GM12878 (cell line): ENCODE measurements around the gene DNAH11. TPM values are rescaled to one million over a fixed set of nuclear protein-coding genes. Genes with fewer than 3 reads are reported as not detected.

Experiments
- ATAC-seq: fragments of 200-7000 bp; cut with Tn5 transposase; 3 replicates; pipeline ENCODE4 v1.9.1; 2020; ENCODE audit warnings: mild to moderate bottlenecking, moderate library complexity
- BruUV-seq: library from RNA; stranded (reverse); fragments of 400-500 nt; replicated peaks from 2 replicates; lab custom pipeline; 2021; lab: Mats Ljungman, UMichigan
- CTCF ChIA-PET: fragments of 300-600 bp; sonication (Branson Sonifier 250); formaldehyde crosslinking; extraction: SDS; loops from one replicate; lab custom pipeline; 2021; ENCODE audit warnings: inconsistent platforms; lab: Yijun Ruan, JAX
- POLR2A ChIA-PET: fragments of 350-600 bp; formaldehyde crosslinking; extraction: SDS; loops from one replicate; lab custom pipeline; 2021; ENCODE audit warnings: inconsistent platforms; lab: Charles Lee
- RAD21 ChIA-PET: fragments of 300-600 bp; sonication (Branson Sonifier 250); formaldehyde crosslinking; loops from one replicate; lab custom pipeline; 2023; ENCODE audit warnings: antibody characterized with exemption; ENCODE audit not compliant: unreplicated experiment; lab: Charles Lee
- SMC1A ChIA-PET: fragments of 300-600 bp; sonication (Branson Sonifier 250); formaldehyde crosslinking; loops from one replicate; lab custom pipeline; 2023; ENCODE audit not compliant: unreplicated experiment, uncharacterized antibody; lab: Charles Lee
- DNase-seq: peaks from one replicate; pipeline ENCODE4 v3.0.0-alpha.2; 2011; ENCODE audit warnings: low read depth, low spot score
- FAIRE-seq: peaks from 3 replicates; lab custom pipeline; 2011; peaks lifted over from hg19 to GRCh38; lab: Jason Lieb, UNC
- H2AFZ ChIP-seq: 2 replicates; pipeline ENCODE4 v1.6.0; 2011; ENCODE audit warnings: low read depth, low read length, control low read depth; ENCODE audit not compliant: control insufficient read depth
- H3K27ac ChIP-seq: 2 replicates; pipeline ENCODE4 v1.5.1; 2011; ENCODE audit warnings: control low read depth; ENCODE audit not compliant: control insufficient read depth, insufficient read depth
- H3K27me3 ChIP-seq, 2 experiments: replicated peaks in 1 of 2; 2 replicates each; pipeline versions ENCODE4 v1.6.0 to v1.6.1; 2011; ENCODE audit warnings: low read length in 1 of 2; ENCODE audit not compliant: control insufficient read depth in 2 of 2, insufficient read depth in 2 of 2
- H3K36me3 ChIP-seq, 2 experiments: 2 replicates each; pipeline ENCODE4 v1.5.1; 2011; ENCODE audit warnings: low read length in 1 of 2; ENCODE audit not compliant: control insufficient read depth in 2 of 2, insufficient read depth in 2 of 2
- H3K4me1 ChIP-seq: 2 replicates; pipeline ENCODE4 v1.6.1; 2011; ENCODE audit warnings: mild to moderate bottlenecking, low read length, moderate library complexity, mixed read lengths; ENCODE audit not compliant: control insufficient read depth, insufficient read depth
- H3K4me2 ChIP-seq: 2 replicates; pipeline ENCODE4 v1.6.0; 2011; ENCODE audit warnings: control low read depth; ENCODE audit not compliant: control insufficient read depth, insufficient read depth
- H3K4me3 ChIP-seq: fragments of 200-600 bp; sonication (generic); 2 replicates; pipeline ENCODE4 v1.5.1; 2016
- H3K79me2 ChIP-seq: 2 replicates; pipeline ENCODE4 v1.6.0; 2011; ENCODE audit warnings: low read length; ENCODE audit not compliant: control insufficient read depth, insufficient read depth
- H3K9ac ChIP-seq: 2 replicates; pipeline ENCODE4 v1.8.0; 2011; ENCODE audit warnings: low read length, control low read depth, mixed read lengths; ENCODE audit not compliant: control insufficient read depth, insufficient read depth
- H3K9me3 ChIP-seq: replicated peaks from 3 replicates; pipeline ENCODE4 v1.5.1; 2011; ENCODE audit warnings: mild to moderate bottlenecking, low read length; ENCODE audit not compliant: control insufficient read depth, insufficient read depth
- H4K20me1 ChIP-seq: 2 replicates; pipeline ENCODE4 v1.6.0; 2011; ENCODE audit not compliant: control insufficient read depth, insufficient read depth
- CBFB ChIP-seq: IDR thresholded peaks from 2 replicates; pipeline ENCODE4 v1.6.1; 2016; ENCODE audit warnings: antibody characterized with exemption, low read depth
- MEF2A ChIP-seq: IDR thresholded peaks from 2 replicates; pipeline ENCODE4 v1.6.1; 2011; ENCODE audit warnings: low read depth, mild to moderate bottlenecking, low read length, moderate library complexity; ENCODE audit not compliant: insufficient read depth
- NFYA ChIP-seq: IDR thresholded peaks from 2 replicates; pipeline ENCODE4 v1.6.1; 2011; ENCODE audit warnings: low read depth, mild to moderate bottlenecking, low read length, improper control_type of control experiment, borderline replicate concordance
- RBBP5 ChIP-seq: fragments of 200-600 bp; sonication (generic); conservative IDR thresholded peaks from 2 replicates; pipeline ENCODE4 v1.6.1; 2016
- SMAD5 ChIP-seq: IDR thresholded peaks from 2 replicates; pipeline ENCODE4 v1.6.1; 2016; ENCODE audit warnings: antibody characterized with exemption, low read depth
- SUPT20H ChIP-seq: IDR thresholded peaks from 2 replicates; pipeline ENCODE4 v1.6.1; 2011; ENCODE audit warnings: low read depth, mild to moderate bottlenecking, low read length, moderate library complexity, borderline replicate concordance; ENCODE audit not compliant: control insufficient read depth
- TCF3 ChIP-seq: IDR thresholded peaks from 2 replicates; pipeline ENCODE4 v1.6.1; 2012; ENCODE audit warnings: low read depth, mild to moderate bottlenecking, low read length, borderline replicate concordance; ENCODE audit not compliant: insufficient read depth
- YBX1 ChIP-seq: fragments of 450-650 bp; IDR thresholded peaks from 2 replicates; pipeline ENCODE4 v1.6.1; 2016; ENCODE audit warnings: antibody characterized with exemption
- ZBTB4 ChIP-seq: fragments of 450-650 bp; formaldehyde crosslinking; IDR thresholded peaks from 2 replicates; pipeline ENCODE4 v1.4.0; 2022; ENCODE audit warnings: mild to moderate bottlenecking, moderate library complexity
- ZNF217 ChIP-seq: fragments of 450-650 bp; IDR thresholded peaks from 2 replicates; pipeline ENCODE4 v1.6.1; 2017; ENCODE audit warnings: antibody characterized with exemption, mild to moderate bottlenecking
- WGBS: methylation state at CpG from one replicate; pipeline ENCODE4 v1.1.6; 2016; ENCODE audit warnings: low lambda C conversion rate; ENCODE audit not compliant: insufficient replicate concordance, insufficient coverage; ENCODE audit errors: missing lambda C conversion rate; 5-methylcytosine and 5-hydroxymethylcytosine counted together
- in situ Hi-C: fragments of 300-500 bp; cut with MboI; formaldehyde crosslinking; loops from 9 replicates; pipeline ENCODE4 v1.14.3; 2018; ENCODE audit warnings: mixed read lengths
- intact Hi-C: fragments of 100-400 bp; cut with micrococcal nuclease; formaldehyde crosslinking; loops from one replicate; pipeline ENCODE4 v1.14.2; 2022; ENCODE audit not compliant: unreplicated experiment
- polyA plus RNA-seq, 11 experiments: library from polyadenylated mRNA; depleted of rRNA in 4 of 11; unstranded in 6 of 11; stranded (reverse) in 5 of 11; fragments of >200 nt; fragmentation: Nextera tagmentation in 4 of 11; fragmentation: Illumina TruSeq in 1 of 11; extraction: Ambion mirVana in 4 of 11; extraction: Trizol in 1 of 11; gene quantifications; 1 replicate in 1 of 11; 2 replicates in 10 of 11; pipeline versions ENCODE4 v1.2.1 to v1.2.3, GENCODE V29; 2011 to 2016; ENCODE audit warnings: inconsistent platforms in 2 of 11, missing spikeins in 2 of 11, low read depth in 1 of 11
- total RNA-seq, 4 experiments: library from RNA; depleted of rRNA in 3 of 4; stranded (reverse); fragments of >200 nt in 3 of 4; fragmentation: Illumina TruSeq in 1 of 4; extraction: Trizol in 1 of 4; gene quantifications; 2 replicates each; pipeline versions ENCODE4 v1.2.1 to v1.2.3, GENCODE V29; 2013 to 2021
- TF ChIP-seq, protein P1 (sequence below): fragments of 450-650 bp; formaldehyde crosslinking; IDR thresholded peaks from 2 replicates; pipeline ENCODE4 v1.4.0; 2020; ENCODE audit warnings: mild to moderate bottlenecking, moderate library complexity

The DNAH11 gene
- total and polyA plus RNA-seq, 10 of the 15 experiments (the other 5 are each of a cell fraction or from before 2014, with no cell fraction given) = 0.03 to 0.56 (median 0.10) TPM

DNA sequence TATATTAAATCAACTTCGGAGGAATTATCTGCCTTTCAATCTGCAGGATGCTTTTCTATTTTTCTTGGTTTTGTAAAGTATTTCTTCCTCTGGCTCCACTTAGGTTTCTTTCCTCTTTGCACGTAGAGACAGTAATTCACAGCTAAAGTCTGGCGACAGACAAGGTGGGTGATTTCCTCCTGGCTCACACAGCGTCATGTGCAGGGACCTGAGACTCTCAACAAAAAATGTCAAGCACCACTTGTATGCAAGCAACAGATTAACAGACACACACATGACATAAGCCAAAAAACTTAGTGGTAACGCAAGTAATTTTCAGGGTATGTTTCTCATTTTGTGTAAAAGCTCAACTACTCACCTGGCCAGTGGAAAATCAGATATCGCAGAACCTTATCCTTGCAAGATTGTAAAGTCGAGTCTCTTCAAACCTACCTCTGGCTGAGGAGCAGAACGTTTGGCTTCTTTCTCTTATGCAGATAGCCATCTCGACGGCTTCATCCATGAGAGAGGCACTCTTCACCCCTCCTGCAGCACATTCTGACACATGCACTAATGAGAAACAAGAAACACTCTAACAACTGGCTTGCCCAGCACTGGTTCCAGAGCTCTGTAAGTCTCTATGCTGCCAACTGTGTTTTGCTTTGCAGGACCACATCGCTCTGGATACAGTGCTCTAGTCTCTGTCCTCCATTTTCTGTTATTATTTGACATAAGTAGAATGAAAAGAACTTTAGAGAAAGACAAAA is 214.9 kb downstream of the DNAH11 start:
- no peak overlapping the region for H3K27ac ChIP-seq
- H3K79me2 ChIP-seq = no peaks in the 10 kb centered on the region
- H3K27me3 ChIP-seq = peaks cover 0 to 5% of the 10 kb centered on the region in 2 experiments; a peak in 2 of 4 replicates
- no peaks in the 10 kb centered on the region for H3K36me3 ChIP-seq
- FAIRE-seq (no peak), ATAC-seq (no peak), DNase-seq (no peak)
- 40% methylated on average over 11 of the region's 11 CpGs for WGBS
- no peaks in the 10 kb centered on the region for H3K4me1 ChIP-seq
- no peak overlapping the region for H3K9ac ChIP-seq
- no peaks in the 10 kb centered on the region for H3K9me3 ChIP-seq
- BruUV-seq = no TSS peak
- in situ Hi-C loops (no loop called here), intact Hi-C loops (no loop called here)
- no peak overlapping the region for H3K4me3 ChIP-seq
- POLR2A ChIA-PET = no interaction called here
- H3K4me2 ChIP-seq = no peak overlapping the region
- CTCF ChIA-PET = no interaction called here
- no peaks in the 10 kb centered on the region for H4K20me1 ChIP-seq
- RAD21 ChIA-PET = interaction anchor here (1.1 kb wide), 1 partner anchor 504 kb away, joined by 3 read pairs; no protein-coding TSS in a partner anchor
- SMC1A ChIA-PET = no interaction called here
- H2AFZ ChIP-seq = no peak overlapping the region
- TF ChIP-seq YBX1 (no peak), CBFB (no peak), SUPT20H (no peak), RBBP5 (no peak), ZNF217 (no peak), ZBTB4 (CRISPR knock-in tag) (no peak), MEF2A (no peak), NFYA (no peak), TCF3 (no peak), SMAD5 (no peak)
- TF ChIP-seq, protein P1, sequence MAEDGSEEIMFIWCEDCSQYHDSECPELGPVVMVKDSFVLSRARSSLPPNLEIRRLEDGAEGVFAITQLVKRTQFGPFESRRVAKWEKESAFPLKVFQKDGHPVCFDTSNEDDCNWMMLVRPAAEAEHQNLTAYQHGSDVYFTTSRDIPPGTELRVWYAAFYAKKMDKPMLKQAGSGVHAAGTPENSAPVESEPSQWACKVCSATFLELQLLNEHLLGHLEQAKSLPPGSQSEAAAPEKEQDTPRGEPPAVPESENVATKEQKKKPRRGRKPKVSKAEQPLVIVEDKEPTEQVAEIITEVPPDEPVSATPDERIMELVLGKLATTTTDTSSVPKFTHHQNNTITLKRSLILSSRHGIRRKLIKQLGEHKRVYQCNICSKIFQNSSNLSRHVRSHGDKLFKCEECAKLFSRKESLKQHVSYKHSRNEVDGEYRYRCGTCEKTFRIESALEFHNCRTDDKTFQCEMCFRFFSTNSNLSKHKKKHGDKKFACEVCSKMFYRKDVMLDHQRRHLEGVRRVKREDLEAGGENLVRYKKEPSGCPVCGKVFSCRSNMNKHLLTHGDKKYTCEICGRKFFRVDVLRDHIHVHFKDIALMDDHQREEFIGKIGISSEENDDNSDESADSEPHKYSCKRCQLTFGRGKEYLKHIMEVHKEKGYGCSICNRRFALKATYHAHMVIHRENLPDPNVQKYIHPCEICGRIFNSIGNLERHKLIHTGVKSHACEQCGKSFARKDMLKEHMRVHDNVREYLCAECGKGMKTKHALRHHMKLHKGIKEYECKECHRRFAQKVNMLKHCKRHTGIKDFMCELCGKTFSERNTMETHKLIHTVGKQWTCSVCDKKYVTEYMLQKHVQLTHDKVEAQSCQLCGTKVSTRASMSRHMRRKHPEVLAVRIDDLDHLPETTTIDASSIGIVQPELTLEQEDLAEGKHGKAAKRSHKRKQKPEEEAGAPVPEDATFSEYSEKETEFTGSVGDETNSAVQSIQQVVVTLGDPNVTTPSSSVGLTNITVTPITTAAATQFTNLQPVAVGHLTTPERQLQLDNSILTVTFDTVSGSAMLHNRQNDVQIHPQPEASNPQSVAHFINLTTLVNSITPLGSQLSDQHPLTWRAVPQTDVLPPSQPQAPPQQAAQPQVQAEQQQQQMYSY (CRISPR knock-in tag) = no peak
